Gastroesophageal sphincter (tissue), 4 donors: ENCODE data around the gene ARHGAP24. TPM values are rescaled to one million over a fixed set of nuclear protein-coding genes. Genes with fewer than 3 reads are reported as not detected.

Experiments used
- ATAC-seq: fragments of 150-250 bp; one replicate; pipeline ENCODE4 v1.9.1; 2016; ENCODE audit warnings: mild to moderate bottlenecking, moderate library complexity
- H3K27ac ChIP-seq, 4 donors: fragments of 200-600 bp; sonication (generic) in 3 of 4; 1 replicate in 3 of 4; 2 replicates in 1 of 4; pipeline ENCODE4 v1.5.1; 2016 to 2019
- H3K27me3 ChIP-seq: fragments of 200-600 bp; sonication (generic); one replicate; pipeline ENCODE4 v1.5.1; 2019
- H3K36me3 ChIP-seq, 2 donors: fragments of 200-600 bp; sonication (generic); one replicate each; pipeline ENCODE4 v1.5.1; 2019; ENCODE audit warnings: control low read depth in 1 of 2
- H3K4me1 ChIP-seq, 3 donors: fragments of 200-600 bp; sonication (generic); 1 replicate in 2 of 3; 2 replicates in 1 of 3; pipeline ENCODE4 v1.5.1; 2016 to 2019; ENCODE audit warnings: control low read depth in 2 of 3
- H3K4me3 ChIP-seq, 2 donors: fragments of 200-600 bp; sonication (generic); one replicate each; pipeline ENCODE4 v1.5.1; 2019; ENCODE audit warnings: mild to moderate bottlenecking in 1 of 2, moderate library complexity in 1 of 2
- H3K9me3 ChIP-seq, 3 donors: fragments of 200-600 bp; sonication (generic); one replicate each; pipeline ENCODE4 v1.5.1; 2017 to 2019; ENCODE audit warnings: control low read depth in 2 of 3
- EP300 ChIP-seq: sonication (generic); formaldehyde crosslinking; IDR thresholded peaks from one replicate; pipeline ENCODE4 v1.6.1; 2017; ENCODE audit warnings: antibody characterized with exemption, mild to moderate bottlenecking
- POLR2A ChIP-seq, 2 donors: fragments of 450-650 bp; IDR thresholded peaks; one replicate each; pipeline ENCODE4 v1.6.1; 2017; ENCODE audit warnings: antibody characterized with exemption in 2 of 2, mild to moderate bottlenecking in 2 of 2, moderate library complexity in 1 of 2
- POLR2AphosphoS5 ChIP-seq: sonication (generic); formaldehyde crosslinking; IDR thresholded peaks from one replicate; pipeline ENCODE4 v1.6.1; 2017; ENCODE audit warnings: antibody characterized with exemption
- WGBS, 2 donors: methylation state at CpG; one replicate each; pipeline ENCODE4 v1.1.5; 2018; ENCODE audit warnings: low coverage in 1 of 2; 5-methylcytosine and 5-hydroxymethylcytosine counted together
- total RNA-seq, 4 donors: library from RNA; depleted of rRNA; stranded (reverse); fragments of >200 nt; gene quantifications; one replicate each; pipeline ENCODE4 v1.1.0, GENCODE V29; 2016
- TF ChIP-seq, protein P1 (sequence below), 4 experiments: fragments of 200-600 bp in 2 of 4; fragments of 450-650 bp in 2 of 4; sonication (generic) in 1 of 4; IDR thresholded peaks; one replicate each; pipeline ENCODE4 v1.5.1; 2017 to 2019; ENCODE audit warnings: antibody characterized with exemption in 4 of 4, mild to moderate bottlenecking in 2 of 4, moderate library complexity in 2 of 4

ARHGAP24 gene
- total RNA-seq, 4 donors from 2014 or later: 24.4 to 38.6 (median 34.3) TPM

DNA sequence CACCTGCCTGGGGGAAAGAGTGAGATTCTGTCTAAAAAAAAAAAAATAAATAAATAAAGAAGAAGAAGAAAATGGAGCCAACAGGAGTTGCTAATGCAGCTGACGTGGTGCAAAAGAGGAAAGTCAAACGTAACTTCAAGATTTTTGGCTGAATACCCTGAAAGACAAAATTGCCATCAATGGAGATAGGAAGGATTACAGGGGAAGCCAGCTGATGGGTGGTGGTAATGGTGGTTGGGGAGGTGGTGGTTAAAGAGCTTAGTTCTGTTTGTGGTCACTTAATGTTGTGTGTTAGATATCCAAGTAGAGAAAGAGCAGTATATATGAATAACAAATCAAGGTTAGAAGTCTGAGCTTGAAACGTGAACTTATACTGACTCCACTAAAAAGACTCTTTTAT, 225.4 kb downstream of the ARHGAP24 start:
- ATAC-seq: no peak
- Histone ChIP-seq H3K36me3 (no peaks in the 10 kb centered on the region), H3K9me3 (no peaks in the 10 kb centered on the region), H3K27me3 (no peaks in the 10 kb centered on the region), H3K27ac (no peak overlapping the region), H3K4me1 (no peaks in the 10 kb centered on the region), H3K4me3 (no peak overlapping the region)
- TF ChIP-seq POLR2AphosphoS5: no peak
- TF ChIP-seq, protein P1, sequence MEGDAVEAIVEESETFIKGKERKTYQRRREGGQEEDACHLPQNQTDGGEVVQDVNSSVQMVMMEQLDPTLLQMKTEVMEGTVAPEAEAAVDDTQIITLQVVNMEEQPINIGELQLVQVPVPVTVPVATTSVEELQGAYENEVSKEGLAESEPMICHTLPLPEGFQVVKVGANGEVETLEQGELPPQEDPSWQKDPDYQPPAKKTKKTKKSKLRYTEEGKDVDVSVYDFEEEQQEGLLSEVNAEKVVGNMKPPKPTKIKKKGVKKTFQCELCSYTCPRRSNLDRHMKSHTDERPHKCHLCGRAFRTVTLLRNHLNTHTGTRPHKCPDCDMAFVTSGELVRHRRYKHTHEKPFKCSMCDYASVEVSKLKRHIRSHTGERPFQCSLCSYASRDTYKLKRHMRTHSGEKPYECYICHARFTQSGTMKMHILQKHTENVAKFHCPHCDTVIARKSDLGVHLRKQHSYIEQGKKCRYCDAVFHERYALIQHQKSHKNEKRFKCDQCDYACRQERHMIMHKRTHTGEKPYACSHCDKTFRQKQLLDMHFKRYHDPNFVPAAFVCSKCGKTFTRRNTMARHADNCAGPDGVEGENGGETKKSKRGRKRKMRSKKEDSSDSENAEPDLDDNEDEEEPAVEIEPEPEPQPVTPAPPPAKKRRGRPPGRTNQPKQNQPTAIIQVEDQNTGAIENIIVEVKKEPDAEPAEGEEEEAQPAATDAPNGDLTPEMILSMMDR (IDR thresholded peaks at IDR 0.05): no peak
- 73 to 74% methylated on average over 3 of the region's 3 CpGs for WGBS, 2 donors

GRCh38 chr4:85701861-85702321, 226.9 kb downstream of the ARHGAP24 start:
- Histone ChIP-seq H3K4me1 (no peaks in the 10 kb centered on the region), H3K36me3 (no peaks in the 10 kb centered on the region), H3K27me3 (no peaks in the 10 kb centered on the region), H3K4me3 (no peak overlapping the region), H3K9me3 (no peaks in the 10 kb centered on the region), H3K27ac (no peak overlapping the region)
- TF ChIP-seq, protein P1 (IDR thresholded peaks at IDR 0.05): no peak
- TF ChIP-seq EP300 (no peak), POLR2AphosphoS5 (no peak), POLR2A (IDR thresholded peaks at IDR 0.05) (no peak)
- no peak for ATAC-seq
- WGBS, 2 donors: 58 to 81% methylated on average over 1 of the region's 1 CpG

DNA sequence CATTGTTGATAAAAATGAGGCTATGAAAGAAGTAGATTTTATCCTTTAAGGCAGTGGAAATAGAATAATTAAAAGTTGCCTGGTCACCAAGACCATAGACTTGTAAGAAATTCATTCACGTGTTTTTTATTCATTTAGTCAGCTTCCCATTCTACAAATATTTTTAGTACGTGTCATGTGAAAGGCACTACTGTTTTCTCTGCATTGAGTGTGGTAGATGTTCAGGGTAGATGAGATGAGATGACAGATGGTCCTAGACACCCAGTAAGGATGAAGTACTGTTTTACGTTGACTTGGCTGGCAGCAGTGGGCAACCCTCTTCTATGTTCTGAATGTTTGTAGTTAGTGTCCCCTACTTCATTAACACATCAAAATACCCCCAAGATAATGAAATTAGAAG, 228.1 kb downstream of the ARHGAP24 start:
- no peaks in the 10 kb centered on the region for H3K4me1 ChIP-seq
- ATAC-seq: no peak
- H3K27me3 ChIP-seq: no peaks in the 10 kb centered on the region
- 60% methylated on average over 3 of the region's 3 CpGs for WGBS, 2 donors
- H3K27ac ChIP-seq: no peak overlapping the region
- H3K4me3 ChIP-seq: no peak overlapping the region
- TF ChIP-seq POLR2A (IDR thresholded peaks at IDR 0.05) (no peak), POLR2AphosphoS5 (no peak), EP300 (no peak)
- TF ChIP-seq, protein P1 (IDR thresholded peaks at IDR 0.05): no peak
- H3K36me3 ChIP-seq: no peaks in the 10 kb centered on the region
- H3K9me3 ChIP-seq: no peaks in the 10 kb centered on the region

GRCh38 chr4:85707611-85708010, 232.7 kb downstream of the ARHGAP24 start:
- no peaks in the 10 kb centered on the region for H3K4me1 ChIP-seq
- no peak overlapping the region for H3K4me3 ChIP-seq
- no peaks in the 10 kb centered on the region for H3K27me3 ChIP-seq
- TF ChIP-seq, protein P1 (IDR thresholded peaks at IDR 0.05): no peak
- no peak for TF ChIP-seq POLR2AphosphoS5
- no peak for TF ChIP-seq EP300
- TF ChIP-seq POLR2A (IDR thresholded peaks at IDR 0.05): no peak
- ATAC-seq: no peak
- H3K27ac ChIP-seq: no peak overlapping the region
- H3K36me3 ChIP-seq: no peaks in the 10 kb centered on the region
- WGBS, 2 donors: 61 to 71% methylated on average over 5 of the region's 5 CpGs
- no peaks in the 10 kb centered on the region for H3K9me3 ChIP-seq

GRCh38 chr4:85708468-85708867, 233.5 kb downstream of the ARHGAP24 start:
- H3K27ac ChIP-seq: no peak overlapping the region
- no peak for ATAC-seq
- 34 to 47% methylated on average over 5 of the region's 5 CpGs for WGBS, 2 donors
- TF ChIP-seq POLR2AphosphoS5: no peak
- no peak overlapping the region for H3K4me3 ChIP-seq
- H3K36me3 ChIP-seq: no peaks in the 10 kb centered on the region
- no peaks in the 10 kb centered on the region for H3K9me3 ChIP-seq
- H3K4me1 ChIP-seq: no peaks in the 10 kb centered on the region
- no peaks in the 10 kb centered on the region for H3K27me3 ChIP-seq
